Caco-2 (cell line): ENCODE results near the gene EIF4EBP3. TPM values are rescaled to one million over a fixed set of nuclear protein-coding genes. Genes with fewer than 3 reads are reported as not detected.

Source experiments
- BruUV-seq: library from RNA; stranded (reverse); fragments of 400-500 nt; replicated peaks from 2 replicates; lab custom pipeline; 2021; lab: Mats Ljungman, UMichigan
- CTCF ChIA-PET: fragments of 300-600 bp; sonication (Branson Sonifier 250); formaldehyde crosslinking; loops from one replicate; lab custom pipeline; 2022; ENCODE audit warnings: antibody characterized with exemption; lab: Charles Lee
- POLR2A ChIA-PET: fragments of 300-600 bp; sonication (Branson Sonifier 250); formaldehyde crosslinking; loops from one replicate; lab custom pipeline; 2022; ENCODE audit warnings: antibody characterized with exemption; lab: Charles Lee
- DNase-seq, 2 experiments: peaks; one replicate each; pipeline versions ENCODE4 v3.0.0 to v3.0.0-alpha.2; 2020 to 2022
- H3K27me3 ChIP-seq: replicated peaks from 2 replicates; pipeline ENCODE4 v1.6.0; 2011; ENCODE audit warnings: low read length; ENCODE audit not compliant: control insufficient read depth, insufficient read depth
- H3K36me3 ChIP-seq: 2 replicates; pipeline ENCODE4 v1.5.1; 2011; ENCODE audit warnings: low read length; ENCODE audit not compliant: control insufficient read depth, insufficient read depth
- H3K4me1 ChIP-seq: fragments of 250-450 bp; sonication (Bioruptor Pico); 2 replicates; pipeline ENCODE4 v1.5.1; 2020; ENCODE audit warnings: mild to moderate bottlenecking
- H3K4me3 ChIP-seq: 2 replicates; pipeline ENCODE4 v1.5.1; 2011; ENCODE audit warnings: low read depth, mild to moderate bottlenecking, control low read depth, low read length
- H3K9me3 ChIP-seq: fragments of 250-450 bp; sonication (Bioruptor Pico); 2 replicates; pipeline ENCODE4 v1.5.1; 2020; ENCODE audit warnings: mild to moderate bottlenecking, moderate library complexity
- H3K27ac Mint-ChIP-seq: one replicate; pipeline ENCODE4 v1.8.0; 2022; ENCODE audit warnings: mixed read lengths; ENCODE audit not compliant: unreplicated experiment
- H3K27me3 Mint-ChIP-seq: one replicate; pipeline ENCODE4 v1.8.0; 2022; ENCODE audit warnings: mixed read lengths; ENCODE audit not compliant: insufficient read depth, unreplicated experiment
- H3K36me3 Mint-ChIP-seq: one replicate; pipeline ENCODE4 v1.8.0; 2022; ENCODE audit warnings: mild to moderate bottlenecking, mixed read lengths; ENCODE audit not compliant: insufficient read depth, unreplicated experiment
- H3K4me1 Mint-ChIP-seq: one replicate; pipeline ENCODE4 v1.8.0; 2022; ENCODE audit warnings: low read depth, mixed read lengths; ENCODE audit not compliant: unreplicated experiment
- H3K4me3 Mint-ChIP-seq: one replicate; pipeline ENCODE4 v1.8.0; 2022; ENCODE audit warnings: mild to moderate bottlenecking, moderate library complexity, mixed read lengths; ENCODE audit not compliant: unreplicated experiment
- H3K9me3 Mint-ChIP-seq: one replicate; pipeline ENCODE4 v1.8.0; 2022; ENCODE audit warnings: mixed read lengths; ENCODE audit not compliant: unreplicated experiment
- CTCF ChIP-seq, 2 experiments: fragments of 200-600 bp in 1 of 2; IDR thresholded peaks; 1 replicate in 1 of 2; 2 replicates in 1 of 2; pipeline versions ENCODE4 v1.5.1 to v1.8.0; 2011 to 2022; ENCODE audit warnings: antibody characterized with exemption in 1 of 2, control low read depth in 1 of 2, inconsistent platforms in 1 of 2, low read depth in 1 of 2, low read length in 1 of 2, mild to moderate bottlenecking in 1 of 2, moderate library complexity in 1 of 2; ENCODE audit not compliant: insufficient read depth in 1 of 2, severe bottlenecking in 1 of 2, unreplicated experiment in 1 of 2
- intact Hi-C: fragments of 100-400 bp; cut with micrococcal nuclease; formaldehyde crosslinking; loops from one replicate; pipeline ENCODE4 v1.10.0; 2022; ENCODE audit not compliant: unreplicated experiment
- total RNA-seq: library from RNA; stranded (reverse); gene quantifications from 2 replicates; pipeline ENCODE4 v1.2.3, GENCODE V29; 2022

Gene EIF4EBP3
- total RNA-seq, 1 experiment from 2014 or later, result 7.6 TPM

- intact Hi-C loops, result no loop called here
- BruUV-seq, result no TSS peak
- Mint-ChIP-seq H3K4me3 (no peak overlapping the region), H3K4me1 (no peaks in the 10 kb centered on the region), H3K36me3 (no peaks in the 10 kb centered on the region), H3K27ac (no peak overlapping the region), H3K9me3 (no peaks in the 10 kb centered on the region), H3K27me3 (no peaks in the 10 kb centered on the region)
- Histone ChIP-seq H3K4me1 (no peaks in the 10 kb centered on the region), H3K36me3 (no peaks in the 10 kb centered on the region), H3K27me3 (no peaks in the 10 kb centered on the region), H3K9me3 (no peaks in the 10 kb centered on the region), H3K4me3 (no peak overlapping the region)
- TF ChIP-seq CTCF (IDR thresholded peaks at IDR 0.05; ENCODE audit: insufficient read depth in 1 of 2, low read depth in 1 of 2, low read length in 1 of 2, severe bottlenecking in 1 of 2, unreplicated experiment in 1 of 2), result no peak
- POLR2A ChIA-PET, result no interaction called here
- CTCF ChIA-PET, result no interaction called here
- no peak for DNase-seq
These were observed 46.7 kb downstream of the EIF4EBP3 start for GRCh38 chr5:140594169-140594568.

GRCh38 chr5:140595538-140596300, 48.3 kb downstream of the EIF4EBP3 start:
- no peak for TF ChIP-seq CTCF (IDR thresholded peaks at IDR 0.05; ENCODE audit: insufficient read depth in 1 of 2, low read depth in 1 of 2, low read length in 1 of 2, severe bottlenecking in 1 of 2, unreplicated experiment in 1 of 2)
- no peaks in the 10 kb centered on the region for H3K4me1 Mint-ChIP-seq
- intact Hi-C loops, result no loop called here
- H3K36me3 ChIP-seq, result no peaks in the 10 kb centered on the region
- H3K27ac Mint-ChIP-seq, result no peak overlapping the region
- H3K27me3 Mint-ChIP-seq, result no peaks in the 10 kb centered on the region
- BruUV-seq, result no TSS peak
- ChIA-PET POLR2A (no interaction called here), CTCF (no interaction called here)
- no peaks in the 10 kb centered on the region for H3K36me3 Mint-ChIP-seq
- H3K4me1 ChIP-seq, result no peaks in the 10 kb centered on the region
- H3K27me3 ChIP-seq, result no peaks in the 10 kb centered on the region
- no peak for DNase-seq
- H3K9me3 ChIP-seq, result no peaks in the 10 kb centered on the region
- H3K9me3 Mint-ChIP-seq, result no peaks in the 10 kb centered on the region
- no peak overlapping the region for H3K4me3 Mint-ChIP-seq
- H3K4me3 ChIP-seq, result no peak overlapping the region

GRCh38 chr5:140596321-140596741, 48.9 kb downstream of the EIF4EBP3 start:
- H3K9me3 Mint-ChIP-seq, result no peaks in the 10 kb centered on the region
- no TSS peak for BruUV-seq
- no peaks in the 10 kb centered on the region for H3K27me3 ChIP-seq

More at GRCh38 chr5:140596321-140596741, 48.9 kb downstream of the EIF4EBP3 start:
- Mint-ChIP-seq H3K4me3 (no peak overlapping the region), H3K27me3 (no peaks in the 10 kb centered on the region), H3K4me1 (no peaks in the 10 kb centered on the region), H3K27ac (no peak overlapping the region), H3K36me3 (no peaks in the 10 kb centered on the region)
- POLR2A ChIA-PET, result no interaction called here
- CTCF ChIA-PET, result no interaction called here
- TF ChIP-seq CTCF (IDR thresholded peaks at IDR 0.05; ENCODE audit: insufficient read depth in 1 of 2, low read depth in 1 of 2, low read length in 1 of 2, severe bottlenecking in 1 of 2, unreplicated experiment in 1 of 2), result no peak
- no peak for DNase-seq
- intact Hi-C loops, result no loop called here
- H3K4me1 ChIP-seq, result no peaks in the 10 kb centered on the region
- no peaks in the 10 kb centered on the region for H3K36me3 ChIP-seq
- H3K4me3 ChIP-seq, result no peak overlapping the region
- H3K9me3 ChIP-seq, result no peaks in the 10 kb centered on the region
